K562 (cell line): ENCODE data around the gene CLVS2. TPM values are rescaled to one million over a fixed set of nuclear protein-coding genes. Genes with fewer than 3 reads are reported as not detected.

ENCODE experiments used
- ATAC-seq: fragments of 200-7000 bp; cut with Tn5 transposase; 3 replicates; pipeline ENCODE4 v1.9.1; 2020; ENCODE audit warnings: moderate library complexity
- BruUV-seq: library from RNA; stranded (reverse); fragments of 400-500 nt; replicated peaks from 2 replicates; lab custom pipeline; 2021; lab: Mats Ljungman, UMichigan
- CTCF ChIA-PET: fragments of 300-600 bp; formaldehyde crosslinking; extraction: SDS; loops from one replicate; lab custom pipeline; 2021; ENCODE audit warnings: low intra/inter-chr PET ratio; lab: Yijun Ruan, JAX
- POLR2A ChIA-PET: fragments of 300-600, 350-650 bp; sonication (Branson Sonifier 250); formaldehyde crosslinking; extraction: SDS; loops from one replicate; lab custom pipeline; 2021; ENCODE audit warnings: antibody characterized with exemption, inconsistent platforms; lab: Yijun Ruan, JAX
- DNase-seq, 4 experiments: peaks; one replicate each; pipeline versions ENCODE4 v3.0.0 to v3.0.0-alpha.2; 2011 to 2018; ENCODE audit warnings: low spot score in 3 of 4, mixed read lengths in 3 of 4; ENCODE audit errors: extremely low read depth in 1 of 4
- FAIRE-seq: peaks from 2 replicates; lab custom pipeline; 2011; peaks lifted over from hg19 to GRCh38; lab: Jason Lieb, UNC
- H2AFZ ChIP-seq: 2 replicates; pipeline ENCODE4 v1.6.0; 2011; ENCODE audit warnings: low read depth, low read length, control low read depth, inconsistent platforms
- H3K27ac ChIP-seq: fragments of 200-600 bp; 3 replicates; pipeline ENCODE4 v1.8.0; 2011; ENCODE audit warnings: low read depth, mild to moderate bottlenecking, control low read depth, inconsistent platforms, low read length, moderate library complexity, mixed read lengths; ENCODE audit errors: extremely low read depth
- H3K27me3 ChIP-seq, 2 experiments: fragments of 300-600 bp in 1 of 2; 2 replicates in 1 of 2; 3 replicates in 1 of 2; pipeline versions ENCODE4 v1.6.0 to v1.8.0; 2011; ENCODE audit warnings: inconsistent platforms in 2 of 2, low read length in 2 of 2, mild to moderate bottlenecking in 1 of 2, mixed read lengths in 1 of 2, moderate library complexity in 1 of 2; ENCODE audit not compliant: control insufficient read depth in 2 of 2, insufficient read depth in 2 of 2
- H3K36me3 ChIP-seq: fragments of 300-600 bp; 3 replicates; pipeline ENCODE4 v1.8.0; 2011; ENCODE audit warnings: mild to moderate bottlenecking, low read length, inconsistent platforms; ENCODE audit not compliant: control insufficient read depth, insufficient read depth
- H3K4me1 ChIP-seq, 2 experiments: fragments of 200-600 bp in 1 of 2; replicated peaks in 1 of 2; 2 replicates in 1 of 2; 3 replicates in 1 of 2; pipeline versions ENCODE4 v1.5.1 to v1.8.0; 2011; ENCODE audit warnings: inconsistent platforms in 2 of 2, low read length in 2 of 2, mild to moderate bottlenecking in 1 of 2, mixed read lengths in 1 of 2, moderate library complexity in 1 of 2; ENCODE audit not compliant: control insufficient read depth in 2 of 2, insufficient read depth in 2 of 2
- H3K4me2 ChIP-seq: 2 replicates; pipeline ENCODE4 v1.6.1; 2011; ENCODE audit warnings: low read length, control low read depth, inconsistent platforms, mixed read lengths; ENCODE audit not compliant: insufficient read depth
- H3K4me3 ChIP-seq: fragments of 200-600 bp; sonication (generic), shearing (Covaris generic); 2 replicates; pipeline ENCODE4 v1.5.1; 2016; ENCODE audit warnings: control low read depth, inconsistent platforms
- H3K79me2 ChIP-seq: fragments of 200-600 bp; 3 replicates; pipeline ENCODE4 v1.8.0; 2011; ENCODE audit warnings: low read length, inconsistent platforms; ENCODE audit not compliant: control insufficient read depth, insufficient read depth
- H3K9ac ChIP-seq, 2 experiments: 2 replicates each; pipeline versions ENCODE4 v1.6.0 to v1.6.1; 2011; ENCODE audit warnings: low read depth in 2 of 2, low read length in 2 of 2, control low read depth in 1 of 2, inconsistent platforms in 1 of 2, mild to moderate bottlenecking in 1 of 2, mixed read lengths in 1 of 2; ENCODE audit not compliant: insufficient read depth in 1 of 2
- H3K9me1 ChIP-seq: one replicate; pipeline ENCODE4 v1.6.0; 2011; ENCODE audit warnings: inconsistent platforms, mild to moderate bottlenecking, low read length, moderate library complexity; ENCODE audit not compliant: control insufficient read depth, insufficient read depth
- H3K9me3 ChIP-seq: replicated peaks from 2 replicates; pipeline ENCODE4 v1.5.1; 2011; ENCODE audit warnings: low read depth, low read length, inconsistent platforms; ENCODE audit not compliant: control insufficient read depth, insufficient read depth
- H4K20me1 ChIP-seq: replicated peaks from 2 replicates; pipeline ENCODE4 v1.6.1; 2011; ENCODE audit warnings: low read length, inconsistent platforms, mixed read lengths; ENCODE audit not compliant: control insufficient read depth, insufficient read depth
- BHLHE40 ChIP-seq: IDR thresholded peaks from 2 replicates; pipeline ENCODE4 v1.6.1; 2011; ENCODE audit warnings: low read length, improper control_type of control experiment
- CBX5 ChIP-seq: IDR thresholded peaks from 2 replicates; pipeline ENCODE4 v1.6.1; 2014; ENCODE audit warnings: low read depth, borderline replicate concordance
- CREB3 ChIP-seq: fragments of 450-650 bp; conservative IDR thresholded peaks from 2 replicates; pipeline ENCODE4 v1.6.1; 2016; ENCODE audit warnings: missing genetic modification characterization, low read depth, mild to moderate bottlenecking, missing compliant biosample characterization, moderate library complexity
- DLX4 ChIP-seq: fragments of 250-450 bp; sonication (Bioruptor Pico); IDR thresholded peaks from 2 replicates; pipeline ENCODE4 v1.6.1; 2021; ENCODE audit warnings: mild to moderate bottlenecking
- MAZ ChIP-seq, 2 experiments: fragments of 450-650 bp in 1 of 2; sonication (generic) in 1 of 2; formaldehyde crosslinking; IDR thresholded peaks in 1 of 2; conservative IDR thresholded peaks in 1 of 2; 2 replicates each; pipeline versions ENCODE4 v1.4.0 to v1.5.0; 2020; ENCODE audit warnings: mild to moderate bottlenecking in 1 of 2, missing genetic modification reagents in 1 of 2
- NFE2 ChIP-seq: IDR thresholded peaks from 2 replicates; pipeline ENCODE4 v1.6.1; 2014; ENCODE audit warnings: antibody characterized with exemption, low read depth
- POLR2A ChIP-seq: fragments of 450-650 bp; conservative IDR thresholded peaks from 2 replicates; pipeline ENCODE4 v1.6.1; 2016
- RUNX1 ChIP-seq: sonication (generic); IDR thresholded peaks from 2 replicates; pipeline ENCODE4 v1.6.1; 2016; ENCODE audit warnings: antibody characterized with exemption, low read depth
- ZC3H8 ChIP-seq: fragments of 450-650 bp; IDR thresholded peaks from 2 replicates; pipeline ENCODE4 v1.6.1; 2017
- ZNF124 ChIP-seq: sonication (generic); formaldehyde crosslinking; IDR thresholded peaks from 2 replicates; pipeline ENCODE4 v1.8.1; 2022; ENCODE audit warnings: missing genetic modification reagents
- ZNF224 ChIP-seq: sonication (generic); formaldehyde crosslinking; IDR thresholded peaks from 2 replicates; pipeline ENCODE4 v1.8.0; 2022; ENCODE audit warnings: mild to moderate bottlenecking, missing genetic modification reagents
- ZNF318 ChIP-seq, 2 experiments: fragments of 450-650 bp; IDR thresholded peaks; 2 replicates each; pipeline ENCODE4 v1.6.1; 2016; ENCODE audit warnings: mild to moderate bottlenecking in 2 of 2, borderline replicate concordance in 1 of 2, low read depth in 1 of 2, moderate library complexity in 1 of 2
- ZNF551 ChIP-seq: fragments of 250-450 bp; sonication (Bioruptor Pico); IDR thresholded peaks from 2 replicates; pipeline ENCODE4 v1.5.0; 2021; ENCODE audit warnings: mild to moderate bottlenecking, moderate library complexity
- ZNF77 ChIP-seq: fragments of 250-450 bp; sonication (Bioruptor Pico); IDR thresholded peaks from 2 replicates; pipeline ENCODE4 v1.5.0; 2020
- WGBS: fragments of 100-300 bp; shearing (Covaris generic); methylation state at CpG from one replicate; pipeline ENCODE4 v1.1.6; 2016; ENCODE audit warnings: low coverage, mixed read lengths; ENCODE audit not compliant: insufficient coverage; ENCODE audit errors: missing lambda C conversion rate; 5-methylcytosine and 5-hydroxymethylcytosine counted together
- in situ Hi-C: fragments of 300-500 bp; cut with MboI; formaldehyde crosslinking; loops from 4 replicates; pipeline ENCODE4 v1.15.0; 2018; ENCODE audit warnings: inconsistent platforms, mixed read lengths
- intact Hi-C: fragments of 100-400 bp; cut with micrococcal nuclease; formaldehyde crosslinking; loops from 2 replicates; pipeline ENCODE4 v1.14.2; 2022
- polyA plus RNA-seq, 8 experiments: library from polyadenylated mRNA; depleted of rRNA in 4 of 8; stranded (reverse) in 5 of 8; unstranded in 3 of 8; fragments of >200 nt; fragmentation: Nextera tagmentation in 2 of 8; fragmentation: Illumina TruSeq in 1 of 8; extraction: Ambion mirVana in 2 of 8; extraction: Trizol in 1 of 8; gene quantifications; 2 replicates each; pipeline versions ENCODE4 v1.2.1 to v1.2.3, GENCODE V29; 2011 to 2014; ENCODE audit warnings: inconsistent platforms in 1 of 8, missing spikeins in 1 of 8
- total RNA-seq, 7 experiments: library from RNA; depleted of rRNA in 6 of 7; stranded (reverse); fragments of >200 nt in 6 of 7; fragmentation: Illumina TruSeq in 2 of 7; extraction: Trizol in 2 of 7; gene quantifications; 2 replicates each; pipeline versions ENCODE4 v1.2.1 to v1.2.3, GENCODE V29; 2011 to 2021; ENCODE audit warnings: low replicate concordance in 1 of 7

Gene CLVS2
- total and polyA plus RNA-seq, 9 of the 15 experiments (the other 6 are each of a cell fraction or from before 2014, with no cell fraction given): 0.01 to 0.36 (median 0.03) TPM; not detected in 3

- no TSS peak for BruUV-seq
- in situ Hi-C loops: no loop called here
- H2AFZ ChIP-seq: no peak overlapping the region
- no peak for TF ChIP-seq ZNF551 (CRISPR knock-in tag)
- no peak for TF ChIP-seq ZNF124
- no peak for TF ChIP-seq ZNF318 (IDR thresholded peaks at IDR 0.05; ENCODE audit: borderline replicate concordance in 1 of 2, low read depth in 1 of 2)
- no peak for TF ChIP-seq BHLHE40
- TF ChIP-seq DLX4 (CRISPR knock-in tag): no peak
- no peak for TF ChIP-seq CBX5
- no peak for TF ChIP-seq MAZ (CRISPR knock-in tag; conservative IDR thresholded peaks at IDR 0.05 in 1 of 2, IDR thresholded peaks at IDR 0.05 in 1 of 2)
- TF ChIP-seq POLR2A: no peak
- TF ChIP-seq NFE2: no peak
- no peak for TF ChIP-seq ZC3H8
- TF ChIP-seq ZNF77 (CRISPR knock-in tag): no peak
- TF ChIP-seq RUNX1: no peak
- no peak for TF ChIP-seq CREB3 (tag)
- no peak for TF ChIP-seq ZNF224
Observed at GRCh38 chr6:123036648-123037047, 40.6 kb downstream of the CLVS2 start.

More at GRCh38 chr6:123036648-123037047, 40.6 kb downstream of the CLVS2 start:
- ATAC-seq (no peak), DNase-seq (no peak), FAIRE-seq (no peak)
- ChIA-PET POLR2A (no interaction called here), CTCF (no interaction called here)
- Histone ChIP-seq H3K36me3 (no peaks in the 10 kb centered on the region), H4K20me1 (no peaks in the 10 kb centered on the region), H3K4me1 (no peaks in the 10 kb centered on the region), H3K79me2 (no peaks in the 10 kb centered on the region), H3K9me3 (peaks cover 2% of the 10 kb centered on the region; the same call in 1 of the 2 replicates), H3K9ac (no peak overlapping the region), H3K4me2 (no peak overlapping the region), H3K27ac (no peak overlapping the region), H3K4me3 (no peak overlapping the region), H3K9me1 (no peaks in the 10 kb centered on the region), H3K27me3 (no peaks in the 10 kb centered on the region)
- 3% methylated on average over 3 of the region's 3 CpGs for WGBS
- intact Hi-C loops: no loop called here
